Amniotic stem cell (primary cell): ENCODE data around the gene MISP.

Experiments
- DNase-seq: peaks from one replicate; lab custom pipeline; 2025; lab: John Stamatoyannopoulos, UW

Gene MISP

GRCh38 chr19:796692-797527 is 46.0 kb downstream of the MISP start, which contains the start of gene PTBP1:
TSS of gene PTBP1 (plus strand) at chr19:797452. CDS start at chr19:797498, 46 bp downstream.
- DNase-seq = peak; percentile 99

GRCh38 chr19:797528-798414 is 46.9 kb downstream of the MISP start:
- peak; percentile 81 for DNase-seq

GRCh38 chr19:798415-799075 is 47.6 kb downstream of the MISP start:
- DNase-seq = no peak

GRCh38 chr19:799076-799881 is 48.4 kb downstream of the MISP start:
- DNase-seq = no peak

- DNase-seq = no peak
Measured at GRCh38 chr19:800360-801029, 49.6 kb downstream of the MISP start.

GRCh38 chr19:801030-801860 is 50.3 kb downstream of the MISP start:
- DNase-seq = no peak

GRCh38 chr19:801861-802497 is 51.1 kb downstream of the MISP start:
- no peak for DNase-seq

GRCh38 chr19:802498-803098 is 51.7 kb downstream of the MISP start:
- no peak for DNase-seq

GRCh38 chr19:803099-803561 is 52.2 kb downstream of the MISP start:
- DNase-seq = no peak

- DNase-seq = no peak
Measured at GRCh38 chr19:803686-804418, 52.9 kb downstream of the MISP start.

- no peak for DNase-seq
Measured at GRCh38 chr19:804419-805165, 53.7 kb downstream of the MISP start.

- DNase-seq = no peak
Measured at GRCh38 chr19:805166-805551, 54.2 kb downstream of the MISP start.

GRCh38 chr19:805600-806550 is 55.0 kb downstream of the MISP start:
- DNase-seq = no peak

- DNase-seq = no peak
Measured at GRCh38 chr19:806815-807421, 56.0 kb downstream of the MISP start.

- no peak for DNase-seq
Measured at GRCh38 chr19:807627-808422, 56.9 kb downstream of the MISP start.
